GM21515 (cell line): ENCODE measurements around the gene ZNF804B.
"Not testable (repeated sequence)": the region's sequence is repeated elsewhere in the genome, so short reads cannot be mapped to it uniquely, and the experiment has no call there.

Experiments
- ATAC-seq: cut with Tn5 transposase; IDR thresholded peaks from one replicate; pipeline ENCODE4 v1.9.1; 2021; ENCODE audit not compliant: unreplicated experiment

Gene ZNF804B

DNA sequence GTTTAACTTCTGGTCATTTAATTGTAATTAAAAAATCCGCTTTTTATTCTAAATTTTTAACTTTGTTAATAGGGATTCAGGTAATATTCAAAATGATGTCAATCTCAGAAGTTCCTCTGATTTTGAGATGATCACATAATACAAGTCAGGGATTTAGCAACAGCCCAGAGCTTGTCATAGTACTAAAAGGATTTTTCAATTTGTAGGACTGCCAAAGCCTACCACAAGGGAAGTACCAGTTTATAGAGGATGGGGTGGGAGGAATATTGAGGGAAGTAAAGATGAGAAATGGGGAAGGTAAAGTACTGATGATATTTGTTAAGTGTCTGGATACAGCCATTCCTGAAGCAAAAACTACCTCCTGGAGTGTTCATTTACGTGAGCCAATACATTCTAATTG is 314.3 kb downstream of the ZNF804B start:
- no peak for ATAC-seq

DNA sequence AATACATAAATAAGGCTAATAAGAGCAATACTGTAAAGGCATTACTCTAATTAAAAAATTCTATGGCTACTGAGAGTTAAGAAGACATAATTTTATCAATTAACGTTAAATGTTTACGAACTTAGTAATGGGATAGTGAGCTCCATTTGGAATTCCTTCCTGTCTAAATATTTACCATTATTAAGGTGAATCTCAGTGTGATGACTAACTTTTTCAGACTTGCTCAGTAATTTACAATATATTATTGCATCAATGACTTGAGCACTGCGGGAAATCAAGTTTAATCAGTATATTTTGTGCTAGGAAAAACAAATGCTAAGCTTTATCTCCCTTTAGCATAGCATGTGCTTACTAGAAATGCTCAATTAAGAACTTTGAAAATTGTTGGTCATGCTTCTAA is 318.5 kb downstream of the ZNF804B start:
- ATAC-seq: no peak

DNA sequence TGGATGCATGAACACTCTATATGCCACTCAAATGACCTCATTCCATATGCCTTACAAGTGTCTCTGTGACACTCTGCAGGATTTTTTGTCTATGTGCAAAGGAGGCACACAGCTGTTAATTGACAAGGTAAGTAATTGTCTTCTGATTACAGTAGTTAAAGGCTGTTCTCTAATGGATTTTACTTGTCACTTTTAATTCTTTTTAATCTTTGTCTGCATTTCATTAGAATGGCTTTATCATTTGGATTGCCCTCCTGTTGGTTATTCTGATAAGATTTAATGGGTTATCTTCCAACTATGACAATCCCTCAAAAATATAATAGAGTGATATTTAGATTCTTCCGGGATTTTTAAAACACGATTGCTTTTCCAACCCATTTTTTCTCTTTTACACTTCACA is 326.1 kb downstream of the ZNF804B start:
- ATAC-seq: no peak

DNA sequence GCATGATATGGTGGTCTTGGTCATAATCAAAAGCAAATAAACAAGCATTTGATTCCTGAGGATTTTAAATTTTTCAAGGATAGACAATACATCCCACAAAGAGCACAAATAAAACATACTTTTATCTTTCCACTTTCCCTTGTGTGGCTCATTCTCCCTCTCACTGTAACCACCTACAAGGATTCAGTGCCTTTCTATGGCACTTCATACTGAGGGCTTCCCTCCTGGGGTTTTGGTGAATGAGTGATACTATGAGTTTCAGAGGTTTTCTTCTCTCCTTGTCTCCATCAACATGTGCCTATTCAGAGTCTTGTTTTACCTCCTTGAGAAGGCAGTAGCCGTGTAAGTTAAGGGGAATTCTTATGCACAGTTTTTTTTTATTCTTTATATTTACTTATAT is 332.1 kb downstream of the ZNF804B start:
- no peak for ATAC-seq

DNA sequence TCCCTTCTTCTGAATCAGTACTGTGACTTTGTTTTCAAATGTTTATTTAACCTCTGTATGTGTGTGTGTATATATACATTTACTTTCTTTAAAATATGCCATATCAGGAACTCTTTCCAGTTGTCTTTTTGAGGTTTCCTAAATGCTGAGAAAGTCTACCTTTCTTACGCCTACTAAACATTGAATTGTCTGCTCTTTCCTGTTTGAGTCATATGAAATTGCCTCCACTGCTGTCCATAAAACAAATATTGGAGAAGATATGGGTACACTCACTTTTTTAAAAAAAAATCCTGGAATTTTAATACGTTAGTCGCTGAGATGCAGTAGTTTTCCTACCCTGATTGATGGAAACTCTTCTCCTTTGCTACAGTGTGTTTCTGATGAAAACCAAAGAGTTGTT is 334.8 kb downstream of the ZNF804B start:
- ATAC-seq: no peak

DNA sequence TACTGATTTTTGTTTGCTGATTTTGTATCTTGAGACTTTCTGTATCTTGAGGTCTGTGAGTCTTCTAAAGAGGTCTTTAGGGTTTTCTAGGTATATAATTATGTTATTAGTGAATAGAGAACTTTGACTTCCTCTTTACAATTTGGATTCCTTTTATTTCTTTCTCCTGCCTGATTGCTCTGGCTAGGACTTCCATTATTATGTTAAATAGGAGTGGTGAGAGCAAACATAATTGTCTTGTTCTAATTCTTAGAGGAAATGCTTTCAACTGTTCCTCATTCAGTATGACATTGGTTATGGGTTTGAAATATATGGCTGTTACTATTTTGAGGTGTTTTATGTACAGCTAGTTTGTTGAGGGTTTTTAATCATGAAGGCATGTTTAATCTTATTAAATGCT is 344.1 kb downstream of the ZNF804B start:
- ATAC-seq: no peak

DNA sequence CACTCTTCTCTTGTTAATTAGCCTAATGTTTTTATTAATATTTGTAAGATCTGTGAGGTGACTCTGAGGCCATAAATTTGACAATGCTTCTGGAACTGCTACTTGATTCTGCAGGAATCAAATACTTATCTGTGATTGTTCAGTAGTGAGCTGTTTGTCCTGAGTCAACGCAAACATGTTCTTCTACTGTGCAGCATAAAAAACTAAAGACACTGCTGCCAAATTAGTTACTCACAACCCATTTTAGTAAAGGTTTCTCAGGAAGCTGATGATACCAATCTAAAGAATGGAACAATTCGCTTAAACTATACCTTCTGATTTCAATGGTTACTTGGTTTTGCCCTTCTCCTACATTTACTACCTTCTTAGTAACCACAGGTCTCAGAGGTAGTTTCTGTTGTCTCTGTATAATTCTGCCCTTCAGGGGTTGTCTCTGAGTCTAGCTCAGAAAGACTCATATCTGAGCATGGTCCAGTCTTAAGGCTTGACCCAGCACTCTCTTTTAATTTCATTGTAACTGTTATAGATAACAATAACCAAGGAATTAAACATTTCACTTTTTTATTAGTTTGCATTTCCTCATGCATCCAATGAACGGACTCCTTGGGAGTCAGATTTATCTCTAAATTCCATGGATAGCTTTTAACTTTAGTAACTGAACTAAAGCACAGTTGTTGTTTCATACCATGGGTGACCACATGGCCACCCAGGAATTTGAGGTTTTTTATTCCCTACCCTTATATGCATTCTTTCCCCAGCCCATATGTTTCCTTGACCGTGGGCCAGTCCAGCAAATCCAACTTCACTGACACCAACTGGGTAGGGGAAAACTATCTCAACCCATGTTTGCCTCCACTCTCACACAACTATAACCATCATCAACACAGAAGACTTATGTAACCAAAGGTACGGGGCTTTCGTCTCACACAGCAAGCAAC is 345.5 kb downstream of the ZNF804B start:
- no peak for ATAC-seq

DNA sequence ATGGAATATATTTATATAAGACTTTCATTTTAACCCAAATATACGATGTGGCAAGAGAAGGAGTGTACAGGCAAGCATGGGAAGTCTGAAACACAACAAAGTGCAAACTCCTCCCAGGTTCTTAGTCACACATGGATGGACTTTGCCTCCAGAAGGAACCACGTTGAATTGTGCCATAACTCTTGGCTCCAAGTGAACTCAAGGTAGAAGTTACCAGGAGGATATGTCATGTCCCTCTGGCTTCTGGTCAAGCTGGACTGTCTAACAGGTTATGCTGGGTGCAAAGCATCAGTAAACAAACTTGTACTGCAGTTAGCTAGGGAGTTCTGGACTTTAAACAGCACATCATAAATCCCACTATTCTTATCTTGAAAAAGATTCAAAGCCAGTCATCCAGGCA is 364.4 kb downstream of the ZNF804B start:
- no peak for ATAC-seq

DNA sequence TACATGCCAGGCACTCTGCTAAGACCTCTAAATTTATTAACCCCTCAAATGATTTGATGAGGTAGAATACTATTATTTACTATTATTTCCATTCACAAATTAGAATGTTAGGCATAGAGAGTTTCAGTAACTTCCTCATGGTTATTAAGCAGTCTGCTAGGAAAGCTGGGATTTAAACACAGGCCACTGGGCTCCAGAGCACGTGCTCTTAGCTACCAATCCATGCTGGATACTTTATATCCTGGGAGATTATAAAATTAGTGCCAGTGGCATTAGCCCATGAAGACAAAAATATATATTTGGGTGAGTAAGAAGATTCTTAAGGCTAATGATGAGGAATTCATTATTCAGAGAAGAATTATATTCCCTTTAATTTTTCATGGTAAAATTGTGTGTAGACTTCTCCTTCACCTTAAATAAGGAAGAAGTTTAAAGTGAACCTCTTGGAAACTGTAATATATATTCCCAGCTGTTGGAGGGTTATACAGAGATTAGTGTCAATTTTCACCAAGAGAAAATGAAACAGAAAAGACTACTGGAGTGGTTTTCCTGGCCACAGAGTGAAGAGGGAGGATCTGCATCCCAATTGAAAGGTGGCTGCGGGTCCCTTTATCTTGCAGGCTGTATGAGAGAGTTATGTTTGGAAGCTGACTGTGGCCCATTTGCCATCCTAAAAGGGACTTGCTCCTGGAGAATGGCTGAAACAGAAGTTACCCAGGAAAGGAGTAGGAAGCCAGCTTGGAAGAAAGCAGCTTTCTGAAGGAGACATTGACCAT is 370.3 kb downstream of the ZNF804B start:
- no peak for ATAC-seq

DNA sequence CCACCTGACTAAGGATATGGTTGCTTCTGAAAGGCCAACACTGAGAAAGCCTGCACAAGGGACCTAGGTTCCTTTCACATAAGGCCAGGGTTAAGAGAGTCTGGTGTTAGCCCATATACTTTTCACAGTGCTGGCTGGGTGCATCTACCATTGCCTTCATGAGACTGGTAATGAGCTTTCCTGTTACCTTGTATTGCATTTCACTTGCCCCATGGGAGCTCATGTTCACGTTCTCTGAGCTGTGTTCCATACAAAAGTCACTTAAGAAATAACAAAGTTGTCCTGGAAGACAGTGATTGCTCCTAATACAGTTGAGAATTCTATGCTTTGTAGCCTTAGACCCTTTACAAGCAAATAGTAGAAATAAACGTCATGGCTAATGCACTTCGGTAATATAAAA is 373.9 kb downstream of the ZNF804B start:
- ATAC-seq: no peak

DNA sequence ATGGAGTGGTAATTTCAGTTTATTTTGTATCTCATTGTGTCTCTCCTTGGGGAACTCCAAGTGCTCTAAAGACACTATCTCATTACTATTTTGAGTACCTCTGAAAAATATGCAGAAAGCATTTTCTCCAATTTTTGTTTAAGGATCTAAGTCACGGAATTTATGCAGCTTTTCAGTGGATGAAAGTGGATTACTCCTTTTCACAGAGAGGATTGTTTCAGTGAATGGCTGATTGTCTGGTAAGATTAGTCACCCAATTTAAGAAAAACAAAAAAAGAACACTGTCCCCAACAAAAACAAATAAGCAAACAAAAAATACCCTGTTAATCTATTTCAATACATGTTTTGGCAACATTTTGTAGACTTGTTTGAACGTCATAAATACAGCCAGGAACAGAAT is 374.3 kb downstream of the ZNF804B start:
- ATAC-seq: no peak

DNA sequence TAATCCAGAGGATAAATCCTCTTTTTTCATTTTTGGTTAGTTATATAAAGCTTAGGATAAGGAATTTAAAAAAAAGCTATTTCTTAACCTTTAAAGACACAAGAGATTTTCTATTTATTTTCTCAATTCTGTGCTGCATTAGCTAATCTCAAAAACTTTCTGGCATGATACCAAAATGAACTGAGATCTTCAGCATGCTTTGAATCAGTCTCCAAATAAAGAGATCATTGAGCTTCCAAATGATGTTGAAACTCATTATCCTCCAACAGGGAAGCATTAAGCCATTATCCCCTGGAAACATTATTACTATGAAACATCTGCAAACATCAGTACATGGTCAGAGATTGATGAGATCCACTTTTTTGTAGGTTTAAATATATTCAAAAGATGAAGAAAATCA is 386.3 kb downstream of the ZNF804B start:
- ATAC-seq: no peak

DNA sequence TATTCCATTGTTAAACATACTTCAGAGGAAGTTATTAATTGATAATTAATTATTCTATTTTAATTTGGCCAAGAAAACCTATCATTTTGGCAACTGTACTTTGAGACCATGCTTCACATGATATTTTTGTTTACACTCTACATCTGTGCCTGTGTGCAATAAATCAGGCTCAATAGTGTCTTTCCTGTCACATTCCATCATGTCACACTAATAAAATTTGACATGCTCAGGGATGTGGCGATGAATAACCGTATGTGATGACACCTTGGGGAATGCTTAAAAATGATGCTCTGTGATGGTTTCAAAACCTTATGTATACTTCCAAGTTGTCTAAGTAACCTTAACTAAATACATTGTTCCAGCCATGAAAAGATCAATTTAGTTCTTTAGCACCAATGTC is 400.6 kb downstream of the ZNF804B start:
- ATAC-seq: no peak

DNA sequence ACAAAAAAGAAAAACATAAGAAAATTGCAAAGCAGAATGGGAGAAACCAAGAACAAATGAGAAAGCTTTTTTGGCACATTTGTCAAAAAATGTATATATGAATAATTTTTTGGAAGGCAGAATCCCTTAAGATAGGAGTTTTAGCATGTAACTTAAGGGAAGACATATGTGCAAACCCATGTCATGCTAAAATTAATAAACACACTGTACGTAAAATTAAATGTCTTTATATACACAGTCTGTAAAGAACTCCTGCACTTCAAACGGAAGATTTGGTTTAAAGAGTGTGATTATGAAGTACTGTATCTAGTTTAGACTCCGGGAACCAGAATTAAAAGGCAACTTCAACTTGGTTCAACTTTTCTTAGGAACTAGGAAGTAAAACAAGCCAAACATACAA is 405.9 kb downstream of the ZNF804B start:
- no peak for ATAC-seq

DNA sequence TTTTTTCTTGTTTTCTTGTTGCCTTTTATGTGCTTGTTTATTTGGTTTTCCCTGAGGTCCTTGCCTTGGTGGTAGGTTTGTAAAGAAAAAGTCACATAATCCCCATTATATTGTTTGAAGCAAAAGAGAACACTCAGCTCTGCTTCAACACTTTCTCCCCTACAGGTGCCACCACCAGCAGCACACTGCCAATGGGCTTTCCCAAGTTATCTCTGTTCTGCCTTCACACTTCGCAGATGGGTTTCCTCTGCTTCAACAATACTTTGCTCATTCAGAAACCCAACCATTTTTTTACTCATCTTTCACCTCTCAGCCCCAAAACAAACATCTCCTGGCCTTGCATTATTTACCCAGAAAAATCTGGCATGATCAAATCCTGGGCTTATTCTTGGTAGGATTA is 411.1 kb downstream of the ZNF804B start:
- ATAC-seq: no peak

DNA sequence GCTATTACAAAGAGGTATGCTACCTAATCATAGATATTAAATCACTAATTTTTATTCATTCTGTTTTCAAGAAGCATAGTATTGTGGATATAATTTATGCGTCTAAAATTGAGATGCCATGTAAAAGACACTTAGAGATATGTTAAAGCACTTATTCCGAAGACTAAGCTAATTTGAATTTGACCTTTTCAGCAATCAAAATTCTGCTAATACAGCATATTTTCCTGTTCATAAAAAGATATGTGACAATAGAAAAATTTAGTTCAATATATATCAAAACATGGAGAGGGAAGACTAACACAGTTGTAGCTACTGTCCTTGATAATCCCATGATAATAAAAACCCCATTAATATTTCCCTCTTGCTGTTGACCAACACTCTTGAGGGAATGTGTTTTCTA is 422.6 kb downstream of the ZNF804B start:
- ATAC-seq: no peak

DNA sequence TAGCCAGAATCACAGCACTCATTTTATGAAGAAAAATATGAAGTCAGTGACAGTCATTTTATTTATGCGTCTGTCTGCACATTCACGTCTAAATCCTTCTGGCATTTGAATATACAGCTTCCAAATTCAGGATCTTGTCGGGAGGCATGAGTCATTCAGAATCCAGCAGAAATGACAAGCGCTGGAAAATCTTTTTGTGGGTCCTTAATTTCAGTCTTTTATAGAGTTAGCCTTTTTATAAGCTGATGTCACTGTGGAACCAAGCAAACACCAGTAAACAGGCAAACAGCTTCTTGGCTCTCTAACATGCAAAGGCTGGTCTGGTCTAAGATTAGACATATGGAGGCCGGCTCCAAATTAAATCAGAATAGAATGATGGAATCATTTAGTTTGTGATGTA is 424.2 kb downstream of the ZNF804B start:
- ATAC-seq: no peak

DNA sequence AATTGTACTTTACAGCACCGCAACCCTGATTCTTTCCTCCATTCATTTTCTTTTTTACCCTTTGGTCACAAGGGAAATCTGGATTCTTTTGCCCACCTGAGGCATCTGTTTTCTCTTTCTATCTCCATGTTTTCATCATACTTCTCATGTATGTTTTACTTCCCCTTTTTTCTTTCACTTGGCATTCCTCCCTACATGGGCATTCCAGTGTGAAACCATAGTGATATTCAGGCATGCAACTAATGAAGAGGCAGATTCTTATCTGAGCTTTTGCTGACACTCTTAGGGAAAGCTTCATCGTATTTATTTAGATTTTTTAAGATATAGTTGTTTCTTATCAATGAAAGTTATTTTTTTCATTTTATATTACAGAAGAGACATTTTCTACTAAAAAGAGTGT is 441.3 kb downstream of the ZNF804B start:
- ATAC-seq: no peak

DNA sequence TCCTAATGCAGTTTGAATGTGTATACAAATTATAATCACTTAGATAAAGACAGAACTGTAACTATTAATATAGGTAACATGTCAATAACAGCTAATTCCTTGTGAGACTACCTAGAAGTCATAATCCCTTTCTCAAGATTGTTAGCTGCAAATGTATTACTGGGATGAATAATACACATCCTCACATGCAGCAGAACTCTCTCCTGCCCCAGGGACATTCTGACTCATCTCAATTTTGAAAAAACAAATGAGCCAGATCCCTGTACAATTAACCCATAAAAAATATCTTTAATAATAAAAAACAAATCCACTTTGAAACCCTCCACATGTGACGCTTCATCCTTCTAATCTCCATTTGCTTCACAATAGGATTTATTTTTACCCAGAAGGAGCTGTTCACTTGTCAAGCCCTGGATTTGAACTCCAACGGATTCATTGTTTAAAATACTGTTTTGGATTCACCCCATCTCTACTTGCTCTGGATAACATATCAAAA is 464.4 kb downstream of the ZNF804B start:
- no peak for ATAC-seq

DNA sequence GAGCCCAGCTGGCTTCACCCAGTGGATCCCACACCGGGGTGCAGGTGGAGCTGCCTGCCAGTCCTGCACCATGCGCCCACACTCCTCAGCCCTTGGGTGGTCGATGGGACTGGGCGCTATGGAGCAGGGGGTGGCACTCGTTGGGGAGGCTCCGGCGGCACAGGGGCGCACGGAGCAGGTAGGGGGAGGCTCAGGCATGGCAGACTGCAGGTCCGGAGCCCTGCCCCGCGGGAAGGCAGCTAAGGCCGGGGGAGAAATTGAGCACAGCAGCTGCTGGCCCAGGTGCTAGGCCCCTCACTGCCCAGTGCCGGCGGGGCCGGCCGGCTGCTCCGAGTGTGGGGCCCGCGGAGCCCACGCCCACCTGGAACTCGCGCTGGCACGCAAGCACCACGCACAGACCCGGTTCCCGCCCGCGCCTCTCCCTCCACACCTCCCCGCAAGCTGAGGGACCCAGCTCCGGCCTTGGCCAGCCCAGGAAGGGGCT is 469.2 kb downstream of the ZNF804B start:
- not testable (repeated sequence) for ATAC-seq

DNA sequence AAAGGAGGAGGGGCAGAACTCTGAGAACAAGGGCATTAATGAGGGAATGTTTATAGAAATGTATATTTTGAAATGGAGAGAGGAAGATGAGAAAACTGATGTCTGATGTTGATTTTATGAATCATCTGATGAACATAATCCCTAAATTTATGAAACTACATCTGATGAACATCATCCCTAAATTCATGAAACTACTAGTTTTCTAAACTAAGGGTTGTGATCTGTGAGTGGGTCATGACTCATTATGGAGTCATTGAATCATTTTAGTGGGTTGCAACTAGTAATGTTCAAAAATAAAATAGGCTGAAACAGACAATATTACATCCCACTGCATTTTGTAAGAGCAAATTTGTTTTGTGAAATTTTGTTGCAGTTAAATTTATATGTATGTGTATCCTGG is 478.7 kb downstream of the ZNF804B start:
- no peak for ATAC-seq

DNA sequence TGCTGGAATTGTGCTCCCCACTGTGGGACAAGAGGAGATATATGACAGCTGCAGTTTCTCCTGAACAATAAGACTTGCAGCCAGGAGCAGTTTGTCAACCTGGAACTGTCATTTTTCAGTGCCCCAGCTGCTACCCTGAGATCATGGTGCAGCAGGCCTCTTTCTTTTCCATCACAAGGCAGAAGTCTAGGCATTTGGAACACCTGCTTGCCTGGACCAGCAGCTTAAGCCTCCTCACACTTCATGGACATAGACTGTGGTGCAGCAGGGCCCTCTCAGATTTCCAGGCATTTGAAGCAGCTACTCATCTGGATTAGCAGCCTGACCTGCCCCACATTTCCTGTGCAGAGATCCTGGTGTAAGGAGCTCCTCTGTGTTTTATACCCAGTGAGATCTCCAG is 486.7 kb downstream of the ZNF804B start:
- ATAC-seq: no peak
